Effector memory CD4-positive, alpha-beta T cell (primary cell): ENCODE results near the gene INVS.

Experiments used
- DNase-seq, 3 donors: peaks; one replicate each; pipeline ENCODE4 v3.0.0-alpha.2; 2020
- H3K27ac ChIP-seq: 2 replicates; pipeline ENCODE4 v1.7.0; 2013; ENCODE audit warnings: mild to moderate bottlenecking, low read length, moderate library complexity; ENCODE audit not compliant: insufficient read depth, poor library complexity, severe bottlenecking
- H3K27me3 ChIP-seq: replicated peaks from 2 replicates; pipeline ENCODE4 v1.7.0; 2013; ENCODE audit warnings: mild to moderate bottlenecking, low read length; ENCODE audit not compliant: insufficient read depth, control insufficient read depth, poor library complexity, severe bottlenecking
- H3K36me3 ChIP-seq: 2 replicates; pipeline ENCODE4 v1.7.0; 2013; ENCODE audit warnings: mild to moderate bottlenecking, low read length, moderate library complexity; ENCODE audit not compliant: control insufficient read depth, insufficient read depth
- H3K4me1 ChIP-seq: 2 replicates; pipeline ENCODE4 v1.7.0; 2013; ENCODE audit warnings: low read length, mild to moderate bottlenecking; ENCODE audit not compliant: control insufficient read depth, insufficient read depth, poor library complexity, severe bottlenecking
- H3K4me3 ChIP-seq: 2 replicates; pipeline ENCODE4 v1.7.0; 2013; ENCODE audit warnings: low read length, low read depth, mild to moderate bottlenecking; ENCODE audit not compliant: insufficient read depth, poor library complexity, severe bottlenecking
- H3K9me3 ChIP-seq: 2 replicates; pipeline ENCODE4 v1.7.0; 2013; ENCODE audit warnings: mild to moderate bottlenecking, low read length, moderate library complexity; ENCODE audit not compliant: control insufficient read depth

The INVS gene

DNA sequence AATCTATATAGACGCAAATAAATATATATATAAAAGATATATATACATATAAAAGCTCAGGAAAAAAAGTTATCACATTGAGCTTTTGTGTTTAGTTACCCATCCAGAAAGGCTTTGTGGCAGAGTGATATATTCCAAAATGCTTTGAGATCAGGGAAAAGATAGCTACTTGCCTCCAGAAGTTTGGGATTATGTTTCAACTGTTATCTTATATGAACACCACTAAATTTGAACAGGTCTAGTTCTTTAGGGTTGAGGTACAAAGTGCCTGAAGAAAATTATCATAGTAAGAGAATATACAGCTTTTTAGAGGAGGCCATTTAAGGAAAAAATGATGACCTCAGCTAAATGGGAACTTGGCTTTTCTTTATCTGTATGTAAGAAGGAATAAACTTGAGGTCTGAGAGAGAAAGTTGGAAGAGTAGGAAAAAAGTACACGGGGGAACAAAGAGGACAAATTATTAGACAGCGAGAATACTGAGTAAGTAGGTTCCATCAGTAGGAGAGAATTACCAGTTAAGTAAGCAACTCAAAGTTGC lies 2.6 kb upstream of the INVS start:
- Histone ChIP-seq H3K9me3 (no peaks in the 10 kb centered on the region), H3K4me3 (no peak overlapping the region), H3K4me1 (peaks cover 18% of the 10 kb centered on the region), H3K27me3 (no peaks in the 10 kb centered on the region), H3K27ac (no peak overlapping the region), H3K36me3 (no peaks in the 10 kb centered on the region)
- DNase-seq = no peak

DNA sequence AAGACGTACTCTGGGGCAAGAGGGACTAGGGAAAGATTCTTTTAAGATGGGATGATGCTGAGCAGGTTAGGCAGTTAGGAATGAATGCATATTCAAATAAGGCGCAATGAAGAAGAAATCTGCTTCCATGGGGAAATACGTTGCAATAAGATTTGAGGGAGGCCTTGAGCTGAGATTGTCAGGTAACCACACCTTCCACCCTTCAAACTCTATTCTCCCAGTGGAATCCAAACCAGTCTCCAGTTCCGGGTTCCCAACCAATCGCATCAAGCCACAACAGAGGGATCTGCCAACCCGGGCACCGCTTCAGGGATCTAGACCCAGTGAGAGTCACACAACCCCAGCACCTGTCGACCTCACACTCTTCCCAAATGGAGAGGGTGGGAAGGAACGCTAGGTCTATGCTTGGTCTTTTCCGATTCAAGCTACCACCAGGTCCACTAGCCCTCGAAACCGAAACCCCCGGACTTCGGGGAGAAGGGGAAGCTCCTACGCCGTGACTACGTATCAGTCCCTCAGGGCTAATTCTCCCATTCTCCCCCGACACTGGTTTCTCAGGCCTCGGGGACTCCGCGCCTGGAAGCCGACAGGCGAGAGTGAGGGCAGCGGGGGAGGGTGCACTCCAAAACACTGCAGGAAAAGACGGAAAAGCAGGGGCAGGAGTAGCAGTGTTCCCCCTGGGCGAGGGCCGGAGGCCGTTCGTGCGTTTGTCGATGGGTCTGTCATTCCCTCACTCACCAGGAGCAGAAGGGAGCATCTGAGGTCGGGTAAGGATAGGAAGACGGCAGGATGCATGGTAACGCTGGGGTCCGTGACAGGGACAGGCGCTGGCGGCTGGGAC lies 777 bp upstream of the INVS start:
- peaks cover 16% of the 10 kb centered on the region for H3K4me1 ChIP-seq
- no peaks in the 10 kb centered on the region for H3K36me3 ChIP-seq
- H3K9me3 ChIP-seq = no peaks in the 10 kb centered on the region
- H3K27me3 ChIP-seq = no peaks in the 10 kb centered on the region
- DNase-seq = peak; percentile 12 to 50 (median 16)
- H3K4me3 ChIP-seq = peak overlapping the region; percentile 79
- H3K27ac ChIP-seq = peak overlapping the region; percentile 78

DNA sequence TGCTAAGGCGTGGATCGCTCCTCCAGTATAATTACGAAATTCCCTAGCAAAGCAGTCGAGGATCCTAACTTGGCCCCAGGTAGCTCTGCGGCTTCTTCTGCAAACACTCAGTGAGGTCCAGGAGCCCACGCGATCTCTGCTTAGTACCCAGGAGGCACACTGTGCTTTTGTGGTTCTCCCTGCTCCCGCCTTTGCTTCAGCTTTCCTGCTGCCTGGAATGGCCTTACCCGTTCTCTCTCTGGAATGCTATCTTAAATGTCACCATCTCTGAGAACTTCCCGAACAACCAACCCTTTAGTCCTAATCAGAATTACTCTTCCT lies 639 bp downstream of the INVS start:
- no peaks in the 10 kb centered on the region for H3K27me3 ChIP-seq
- peaks cover 15% of the 10 kb centered on the region for H3K4me1 ChIP-seq
- no peaks in the 10 kb centered on the region for H3K9me3 ChIP-seq
- DNase-seq = no peak
- H3K4me3 ChIP-seq = peak overlapping the region; percentile 79
- H3K36me3 ChIP-seq = peaks cover 6% of the 10 kb centered on the region
- peak overlapping the region; percentile 78 for H3K27ac ChIP-seq

DNA sequence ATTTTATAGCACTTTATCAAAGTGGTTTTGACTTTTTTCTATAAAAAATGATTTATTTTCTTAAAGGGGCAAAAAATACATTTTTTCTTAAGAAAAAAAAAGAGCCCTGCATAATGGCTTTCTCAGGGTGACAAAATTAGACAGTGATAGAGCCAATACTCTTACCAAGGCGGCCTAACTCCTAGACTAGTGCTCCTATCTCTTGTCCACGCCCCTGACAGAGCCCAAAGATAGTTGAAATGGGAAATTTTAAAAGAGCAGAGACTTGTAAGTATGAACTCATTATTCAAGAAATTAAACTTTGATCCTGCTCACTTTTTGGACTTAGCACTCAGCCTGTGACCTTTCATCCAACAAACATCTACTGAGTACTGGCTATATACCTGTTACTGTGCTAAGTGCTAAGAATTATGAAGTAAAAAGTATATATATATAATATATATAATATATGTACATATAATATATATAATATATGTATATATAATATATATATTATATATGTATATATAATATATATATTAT lies 1.2 kb downstream of the INVS start:
- Histone ChIP-seq H3K36me3 (peaks cover 6% of the 10 kb centered on the region), H3K4me1 (peaks cover 15% of the 10 kb centered on the region), H3K27ac (peak overlapping the region; percentile 78), H3K27me3 (no peaks in the 10 kb centered on the region), H3K4me3 (peak overlapping the region; percentile 79), H3K9me3 (no peaks in the 10 kb centered on the region)
- DNase-seq = no peak

DNA sequence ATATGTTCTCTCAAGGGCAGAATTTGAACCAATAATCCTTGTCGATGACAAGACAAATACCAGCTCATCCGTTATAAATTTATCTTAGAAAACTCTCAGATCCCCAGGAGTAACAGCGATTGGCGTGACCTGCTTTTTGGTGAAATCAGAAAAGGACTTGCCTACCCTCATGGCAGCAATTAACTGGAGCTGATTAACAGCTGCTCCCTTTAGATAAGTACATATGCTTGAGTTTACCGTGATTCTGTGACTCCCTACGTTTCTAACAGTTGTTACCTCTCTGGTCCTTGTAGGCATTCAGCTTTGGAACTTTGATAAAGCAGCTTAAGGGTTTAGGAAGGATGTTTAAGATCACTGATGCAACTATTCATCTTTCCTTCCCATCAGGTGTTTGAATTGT lies 2.6 kb downstream of the INVS start:
- no peaks in the 10 kb centered on the region for H3K27me3 ChIP-seq
- DNase-seq = no peak
- no peaks in the 10 kb centered on the region for H3K9me3 ChIP-seq
- H3K36me3 ChIP-seq = peaks cover 14% of the 10 kb centered on the region
- H3K4me3 ChIP-seq = no peak overlapping the region
- no peak overlapping the region for H3K27ac ChIP-seq
- H3K4me1 ChIP-seq = peaks cover 15% of the 10 kb centered on the region

DNA sequence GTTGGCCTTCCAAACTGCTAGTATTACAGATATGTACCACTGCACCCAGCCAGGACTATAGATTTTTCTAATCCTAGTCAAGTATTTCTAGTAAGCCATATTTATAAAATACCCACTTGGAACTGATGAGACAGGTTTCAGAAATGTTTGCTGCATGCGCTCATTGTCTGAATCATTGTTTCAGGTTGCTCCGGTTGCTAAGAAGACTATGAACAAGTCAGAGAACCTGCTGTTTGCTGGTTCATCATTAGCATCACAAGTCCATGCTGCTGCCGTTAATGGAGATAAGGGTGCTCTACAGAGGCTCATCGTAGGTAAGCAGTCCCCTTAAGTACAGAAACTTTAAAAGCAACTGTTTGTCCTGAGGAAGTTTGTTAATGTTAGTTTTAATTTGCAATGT lies 5.3 kb downstream of the INVS start:
- no peak for DNase-seq
- Histone ChIP-seq H3K36me3 (peaks cover 32% of the 10 kb centered on the region), H3K27ac (no peak overlapping the region), H3K9me3 (no peaks in the 10 kb centered on the region), H3K27me3 (no peaks in the 10 kb centered on the region), H3K4me1 (peaks cover 6% of the 10 kb centered on the region), H3K4me3 (no peak overlapping the region)

DNA sequence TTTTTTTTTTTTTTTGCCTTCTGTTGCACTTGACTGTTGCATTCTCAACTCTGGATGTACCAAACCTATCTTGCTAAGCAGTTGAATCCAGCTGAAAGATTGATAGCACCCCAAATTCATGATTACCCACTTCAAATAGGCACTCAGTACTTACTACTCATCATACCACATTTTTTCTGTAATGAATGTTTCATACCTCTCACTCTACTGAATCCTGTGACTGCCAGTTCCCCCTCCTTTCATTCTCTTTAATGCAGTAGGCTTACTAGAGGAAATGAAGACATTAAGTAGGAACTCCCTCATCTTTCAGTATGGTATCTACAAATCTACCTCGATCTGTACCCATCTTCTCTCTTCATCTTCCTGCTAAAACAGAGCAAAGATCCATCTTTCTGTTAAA lies 6.8 kb downstream of the INVS start:
- Histone ChIP-seq H3K4me3 (no peak overlapping the region), H3K4me1 (no peaks in the 10 kb centered on the region), H3K36me3 (peaks cover 37% of the 10 kb centered on the region), H3K27me3 (no peaks in the 10 kb centered on the region), H3K27ac (no peak overlapping the region), H3K9me3 (no peaks in the 10 kb centered on the region)
- DNase-seq = no peak

DNA sequence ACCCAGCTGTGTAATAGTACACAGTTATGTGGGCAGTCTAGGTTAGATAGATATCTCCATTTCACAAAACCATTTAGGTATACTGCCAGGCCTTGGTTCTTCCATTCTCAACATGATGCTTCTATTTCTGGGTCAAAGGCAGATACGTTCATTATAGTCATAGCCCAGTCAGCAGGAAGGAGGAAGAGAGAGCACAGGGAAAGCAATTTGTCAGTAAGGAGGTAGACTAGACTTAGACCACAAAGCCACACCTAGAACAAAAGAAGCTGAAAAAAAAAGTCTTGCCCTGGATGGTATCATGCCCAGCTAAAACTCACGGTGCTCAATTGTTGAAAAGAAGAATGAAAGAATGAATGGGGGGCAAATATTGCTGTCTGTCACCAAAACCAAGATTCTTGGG lies 7.6 kb downstream of the INVS start:
- Histone ChIP-seq H3K4me1 (no peaks in the 10 kb centered on the region), H3K27ac (no peak overlapping the region), H3K36me3 (peaks cover 37% of the 10 kb centered on the region), H3K9me3 (no peaks in the 10 kb centered on the region), H3K27me3 (no peaks in the 10 kb centered on the region), H3K4me3 (no peak overlapping the region)
- DNase-seq = no peak

DNA sequence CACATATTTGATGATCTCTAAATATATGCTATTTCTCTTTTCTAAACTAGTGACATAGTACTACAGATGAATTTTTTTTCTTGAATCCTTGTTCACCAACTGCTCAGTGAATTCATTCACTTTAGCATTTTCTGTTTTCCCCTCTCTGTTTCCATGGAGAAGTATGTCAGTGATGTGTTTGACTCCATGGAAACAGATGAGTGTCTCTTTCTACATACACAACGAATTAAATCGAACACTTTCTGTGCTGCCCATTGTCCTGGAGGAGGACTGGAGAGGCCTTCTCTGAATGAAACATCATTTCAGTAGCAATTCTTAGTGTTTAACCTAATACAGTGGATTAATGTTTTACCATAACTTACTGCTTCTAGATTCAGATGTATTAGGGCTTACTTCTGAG lies 9.5 kb downstream of the INVS start:
- H3K4me1 ChIP-seq = no peaks in the 10 kb centered on the region
- no peaks in the 10 kb centered on the region for H3K27me3 ChIP-seq
- H3K27ac ChIP-seq = no peak overlapping the region
- H3K9me3 ChIP-seq = no peaks in the 10 kb centered on the region
- peaks cover 37% of the 10 kb centered on the region for H3K36me3 ChIP-seq
- no peak for DNase-seq
- H3K4me3 ChIP-seq = no peak overlapping the region

DNA sequence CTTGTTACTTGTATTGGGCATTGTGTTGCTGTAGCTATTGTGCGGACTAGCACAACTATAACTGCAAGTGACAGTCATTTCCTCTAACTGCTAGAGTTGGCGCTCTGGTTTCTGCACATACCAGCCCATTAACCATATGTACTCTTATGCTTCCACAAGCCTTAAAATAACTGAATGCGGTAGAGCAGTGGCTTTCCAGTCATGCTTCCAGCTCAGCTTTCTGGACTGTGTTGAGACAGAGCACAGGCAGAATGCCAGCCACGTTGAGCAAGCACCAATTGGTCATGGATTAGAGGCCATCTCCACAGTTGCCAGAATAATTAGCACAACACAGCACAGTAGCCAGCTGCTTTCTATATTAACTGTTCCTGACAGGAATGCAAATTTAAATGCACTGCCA lies 12.2 kb downstream of the INVS start:
- Histone ChIP-seq H3K36me3 (peaks cover 26% of the 10 kb centered on the region), H3K27ac (no peak overlapping the region), H3K9me3 (no peaks in the 10 kb centered on the region), H3K27me3 (no peaks in the 10 kb centered on the region), H3K4me1 (no peaks in the 10 kb centered on the region), H3K4me3 (no peak overlapping the region)
- DNase-seq = no peak
